HG03159 (cell line): ENCODE data around the gene MPRIP.
"Not testable (repeated sequence)": the region's sequence is repeated elsewhere in the genome, so short reads cannot be mapped to it uniquely, and the experiment has no call there.

ENCODE experiments used
- ATAC-seq: cut with Tn5 transposase; IDR thresholded peaks from one replicate; pipeline ENCODE4 v1.9.1; 2021; ENCODE audit warnings: mild to moderate bottlenecking, moderate library complexity; ENCODE audit not compliant: unreplicated experiment

The MPRIP gene

DNA sequence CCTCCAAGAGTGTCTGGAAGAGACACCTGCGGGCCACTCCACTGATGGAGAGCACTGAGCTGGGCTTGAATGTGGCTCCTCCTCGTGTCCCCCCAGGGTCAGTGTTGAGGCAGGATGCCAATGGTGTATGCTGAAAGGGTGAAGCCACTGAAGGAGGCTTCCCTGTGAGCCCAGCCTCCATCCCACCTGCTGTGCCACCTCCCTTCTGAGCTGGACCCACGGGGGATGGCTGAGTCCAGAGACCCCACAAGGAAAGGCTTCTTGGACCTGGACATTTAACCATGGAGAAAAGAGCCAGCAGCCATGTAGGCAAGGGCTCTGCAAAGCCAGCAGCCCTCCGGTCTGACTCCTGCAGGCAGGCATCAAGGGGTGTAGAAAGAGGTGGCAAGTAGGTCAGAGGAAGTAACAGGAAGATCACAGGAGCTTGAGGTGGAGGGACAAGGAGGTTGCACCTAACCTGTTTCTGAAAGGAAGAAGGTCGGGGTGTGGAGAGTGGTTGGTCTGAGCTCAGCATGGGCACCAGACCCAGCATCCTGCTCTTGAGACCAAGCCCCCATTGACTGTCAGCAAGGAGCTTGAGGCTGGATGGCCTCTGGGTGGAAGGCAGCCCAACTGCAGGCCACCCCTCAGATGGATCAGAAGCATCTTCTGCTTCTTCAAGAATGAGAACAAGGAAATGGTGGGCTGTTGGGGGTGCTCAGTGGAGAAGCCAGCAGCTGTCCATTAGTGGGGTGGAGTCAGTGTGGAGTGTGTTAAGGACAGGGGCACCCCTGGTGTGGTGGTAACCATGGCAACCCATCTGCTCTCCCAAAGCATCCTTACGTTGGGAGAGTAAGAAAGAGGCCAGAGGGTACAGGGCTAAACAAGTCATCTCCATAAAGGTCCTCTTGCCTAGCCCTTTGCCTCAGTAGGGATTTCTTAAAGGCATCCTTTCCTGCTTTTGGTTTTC, 83.2 kb downstream of the MPRIP start:
- ATAC-seq, result no peak

DNA sequence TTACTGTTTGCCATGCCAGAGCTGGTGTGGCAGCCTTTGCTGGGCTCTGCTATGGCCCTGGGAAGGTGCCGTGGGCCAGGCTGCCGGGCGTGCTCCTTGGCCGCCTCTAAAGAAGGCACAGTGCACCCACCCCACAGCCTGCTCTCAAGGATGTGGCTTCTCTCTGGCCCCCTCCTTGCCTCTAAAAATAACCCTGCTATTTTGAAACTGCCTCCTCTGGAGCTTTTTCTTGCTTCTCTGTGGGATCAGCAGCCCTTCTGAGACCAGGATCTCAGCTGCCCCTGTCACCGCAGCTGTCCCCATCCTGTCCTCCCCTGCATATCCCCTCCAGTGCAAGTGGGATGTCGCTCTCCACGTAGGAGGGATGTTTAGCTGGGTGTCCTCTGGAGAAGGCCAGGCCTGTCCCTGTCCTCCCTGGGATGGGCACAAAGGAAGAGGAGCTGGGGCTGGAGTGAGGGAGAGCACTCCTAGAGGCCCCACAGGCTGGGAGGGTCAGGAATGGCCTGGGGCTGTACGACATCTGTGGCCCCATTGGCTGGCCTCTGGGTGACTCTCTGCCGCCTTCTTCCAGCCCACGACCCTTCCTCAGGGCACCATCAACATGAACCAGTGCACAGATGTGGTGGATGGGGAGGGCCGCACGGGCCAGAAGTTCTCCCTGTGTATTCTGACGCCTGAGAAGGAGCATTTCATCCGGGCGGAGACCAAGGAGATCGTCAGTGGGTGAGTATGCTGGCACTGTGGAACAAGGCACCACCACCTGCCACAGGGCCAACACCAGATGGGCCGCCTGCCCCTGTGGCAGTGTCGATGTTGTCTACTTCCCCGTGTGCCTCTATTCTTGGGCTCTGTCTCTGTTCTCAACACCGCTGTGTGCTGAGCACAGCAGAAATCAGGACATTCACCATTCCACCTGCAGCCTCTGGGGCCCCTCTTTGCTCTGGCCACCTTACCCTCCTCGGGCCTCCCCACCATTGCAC, 84.2 kb downstream of the MPRIP start:
- no peak for ATAC-seq

DNA sequence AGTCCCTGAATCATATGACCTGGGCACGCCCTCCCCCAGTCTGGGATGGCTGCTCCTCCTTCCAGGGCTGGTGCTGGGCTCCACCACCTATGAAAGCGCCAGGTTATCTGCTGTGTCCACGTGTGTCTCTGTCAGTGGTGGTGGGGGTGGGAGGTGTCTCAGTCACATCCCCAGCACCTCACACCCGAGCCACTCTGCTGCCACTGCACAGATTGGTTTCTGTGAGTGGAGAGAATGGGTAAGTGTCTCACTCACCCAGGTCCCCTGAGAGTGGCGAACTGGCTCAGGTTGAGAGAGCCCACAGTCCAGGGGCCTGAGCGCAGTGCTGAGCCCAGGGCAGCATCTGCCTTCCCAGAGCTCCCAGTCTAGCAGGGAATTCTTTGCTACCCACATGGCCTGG, 84.9 kb downstream of the MPRIP start:
- ATAC-seq, result no peak

DNA sequence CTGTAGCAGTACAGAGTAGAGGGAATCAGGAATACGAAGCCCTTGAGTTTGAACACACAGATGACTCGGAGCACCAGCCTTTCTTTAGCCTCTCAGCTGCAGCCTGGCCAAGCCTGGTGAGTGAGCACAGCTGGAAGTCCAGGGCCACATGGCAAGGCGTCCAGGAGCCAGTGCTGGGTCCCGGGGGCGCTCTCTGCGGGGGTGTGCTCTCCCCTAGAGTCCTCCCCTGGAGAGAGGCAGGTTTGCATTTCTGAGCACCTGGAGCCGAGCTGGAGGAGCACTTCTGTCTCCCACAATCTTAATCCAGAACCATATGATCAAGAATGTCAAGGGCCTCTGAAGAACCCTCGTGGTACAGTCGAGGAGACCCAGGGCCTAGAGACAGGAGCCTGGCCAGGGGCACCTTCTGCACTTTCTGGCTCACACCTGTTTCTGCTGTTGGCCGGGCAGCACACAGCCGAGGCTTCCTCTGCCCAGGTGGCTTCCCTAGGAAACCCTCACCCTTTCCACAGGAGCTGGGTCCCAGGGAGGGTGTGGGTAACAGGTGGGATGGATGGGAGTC, 85.6 kb downstream of the MPRIP start:
- ATAC-seq, result no peak

DNA sequence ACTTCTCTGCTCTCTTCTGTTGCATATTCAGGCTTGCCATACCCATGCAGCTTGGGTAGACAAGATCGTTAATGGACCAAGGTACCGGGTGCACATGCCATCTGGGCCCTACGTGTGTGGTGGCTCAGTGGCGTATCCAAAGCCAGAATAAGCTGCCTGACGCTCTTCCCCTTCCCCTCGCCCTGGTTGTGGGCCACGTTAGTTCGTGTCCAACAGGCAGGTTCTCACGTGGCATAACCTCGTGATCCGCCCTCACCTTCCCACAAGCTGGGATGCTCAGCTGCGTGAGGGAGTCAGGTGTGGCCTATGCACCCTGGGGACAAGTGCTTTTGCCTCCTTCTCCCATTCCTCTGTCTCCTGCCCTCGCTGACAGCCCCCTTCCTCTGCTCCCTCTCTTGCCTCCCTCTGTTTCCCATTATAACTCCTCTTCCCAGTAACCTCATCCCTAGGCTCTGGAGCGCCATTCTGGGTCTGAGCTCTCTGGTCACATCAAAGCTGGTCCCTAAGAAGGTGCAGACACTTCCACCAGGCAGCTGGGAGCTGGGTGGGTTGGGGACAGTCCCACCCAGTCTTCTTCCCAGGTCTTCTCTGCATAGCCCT, 86.3 kb downstream of the MPRIP start:
- ATAC-seq, result no peak

DNA sequence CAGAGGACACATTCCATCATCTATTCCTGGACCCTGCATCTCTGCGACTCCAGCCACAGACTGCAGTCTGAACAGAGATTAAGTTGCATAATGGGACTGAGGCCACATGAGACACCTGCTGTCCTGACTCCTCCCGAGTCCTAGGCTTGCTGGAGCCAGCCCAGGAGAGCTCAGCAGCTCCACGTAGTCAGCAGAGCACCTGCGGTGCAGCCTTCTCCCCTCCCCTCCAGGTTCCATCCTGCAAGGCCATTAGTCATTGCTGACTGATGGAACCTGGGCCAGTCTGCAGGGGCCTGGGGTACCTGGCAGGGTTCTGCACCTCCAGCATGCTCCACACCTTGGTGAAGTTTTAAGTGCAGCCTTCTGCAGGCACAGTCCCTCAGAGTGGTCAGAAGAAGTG, 87.2 kb downstream of the MPRIP start:
- no peak for ATAC-seq

DNA sequence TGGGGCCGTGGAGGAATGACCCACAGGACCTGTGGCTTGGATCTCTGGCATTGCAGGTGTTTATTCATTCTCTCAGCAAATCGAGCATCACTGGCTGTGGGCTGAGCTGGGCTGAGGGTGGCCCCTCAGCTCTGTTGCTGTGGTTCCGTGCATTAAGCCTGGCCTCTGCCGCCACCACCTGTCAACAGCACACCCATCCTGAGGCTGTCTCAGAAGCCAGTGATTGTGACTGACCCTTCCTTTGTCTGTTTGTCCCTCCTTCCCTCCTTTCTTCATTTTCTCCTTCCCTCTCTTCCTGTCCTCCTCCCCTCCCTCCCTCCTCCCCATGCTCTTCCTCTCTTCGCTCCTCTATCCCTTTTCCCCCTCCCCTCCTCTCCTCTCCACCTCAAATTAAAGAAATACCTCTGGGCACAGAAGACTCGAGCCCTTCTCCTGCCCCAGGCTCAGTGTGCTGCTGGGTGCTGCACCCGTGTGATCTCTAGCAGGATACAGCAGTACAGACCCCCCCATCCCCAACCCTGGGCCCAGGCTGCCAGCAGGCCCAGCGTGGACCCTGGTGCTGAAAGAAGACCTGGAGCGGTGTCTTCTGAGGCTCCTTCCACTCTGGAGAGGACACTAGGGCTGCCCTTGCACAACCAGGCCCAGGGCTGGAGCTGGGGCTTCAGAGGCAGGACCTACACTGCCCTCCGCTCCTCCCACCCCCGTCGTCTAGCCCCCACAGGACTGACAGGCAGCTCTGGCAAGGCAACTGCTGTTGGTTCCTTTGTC, 88.0 kb downstream of the MPRIP start:
- ATAC-seq, result no peak

DNA sequence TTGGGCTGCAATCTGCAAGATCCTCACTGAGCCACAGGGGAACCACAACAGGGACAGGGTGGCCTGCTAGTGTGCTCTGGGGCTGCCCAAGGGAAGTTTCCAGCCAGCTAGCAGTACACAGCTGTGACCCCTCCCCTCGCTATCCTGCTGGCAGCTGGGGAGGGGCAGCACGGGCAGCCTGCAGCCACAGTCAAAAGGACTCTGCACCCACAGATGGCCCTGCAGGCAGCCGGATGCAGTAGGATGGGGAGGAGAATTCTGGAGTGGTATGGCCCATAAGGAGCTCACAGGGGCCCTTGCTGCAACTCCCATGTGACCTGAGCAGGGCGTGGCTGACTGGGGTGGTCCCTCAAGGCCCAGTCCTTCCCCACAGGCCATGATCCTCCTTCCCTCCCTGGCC, 89.6 kb downstream of the MPRIP start:
- ATAC-seq, result no peak

DNA sequence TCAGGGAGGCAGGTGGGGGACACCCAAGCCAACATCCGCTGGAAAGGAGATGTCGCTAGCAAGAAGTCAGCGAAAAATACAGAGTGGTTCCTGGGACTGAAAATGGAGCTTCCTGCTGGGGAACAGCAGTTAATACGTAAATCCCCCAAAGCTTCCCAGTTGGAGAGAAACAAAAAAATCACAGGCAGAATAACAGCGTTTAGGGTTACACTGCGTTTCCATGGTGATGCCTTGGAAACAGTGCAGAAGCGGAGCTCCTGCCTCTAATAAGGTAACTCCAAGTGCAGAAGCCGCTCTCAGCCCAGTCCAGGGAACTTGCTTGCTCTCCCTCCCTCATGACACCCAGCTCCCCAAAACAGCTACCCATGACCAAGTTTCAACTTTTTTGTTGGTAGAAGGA, 90.5 kb downstream of the MPRIP start:
- no peak for ATAC-seq

DNA sequence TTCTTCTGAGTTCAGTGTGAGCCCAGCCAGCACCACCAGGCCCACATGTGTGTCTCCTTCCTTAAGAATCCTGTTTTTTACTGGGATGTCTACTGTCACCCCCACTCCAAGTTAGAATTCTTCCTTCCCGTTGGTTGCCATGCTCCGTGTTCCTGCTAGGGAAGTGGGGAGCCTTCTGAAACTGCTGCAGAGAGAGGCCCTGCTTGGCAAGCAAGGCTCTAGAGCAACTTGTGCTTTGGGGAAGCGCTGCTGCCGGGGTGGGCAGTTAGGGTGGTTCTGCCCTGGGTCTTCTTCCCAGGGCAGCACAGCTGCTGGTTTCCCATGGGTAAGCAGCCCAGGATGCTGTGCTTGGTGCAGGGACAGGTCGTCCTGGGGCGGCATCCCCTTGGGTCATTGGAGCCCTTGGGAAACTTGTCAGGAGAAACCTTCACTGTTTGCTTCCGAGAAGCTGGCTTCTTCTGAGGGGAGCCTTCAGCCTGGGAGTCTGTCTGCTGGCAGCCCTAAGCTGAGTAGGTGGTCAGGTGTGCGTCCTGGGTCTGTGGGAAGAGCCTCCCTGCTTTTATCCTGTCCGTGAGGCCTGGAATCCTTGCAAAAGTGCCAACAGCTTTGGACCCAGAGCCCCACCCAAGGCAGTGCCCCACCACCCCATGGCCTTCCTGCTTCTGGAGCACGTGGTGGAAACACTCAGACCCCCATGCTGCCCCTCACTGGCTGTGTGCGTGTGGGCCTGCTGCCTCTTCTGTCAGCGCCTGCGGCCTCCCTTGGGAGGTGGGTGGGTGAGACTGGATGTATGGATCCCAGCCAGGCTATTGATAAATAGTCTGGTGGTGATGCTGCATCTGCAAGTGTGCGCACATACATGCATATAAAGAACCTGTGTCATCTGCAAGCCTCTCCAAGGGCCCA, 92.0 kb downstream of the MPRIP start:
- no peak for ATAC-seq

DNA sequence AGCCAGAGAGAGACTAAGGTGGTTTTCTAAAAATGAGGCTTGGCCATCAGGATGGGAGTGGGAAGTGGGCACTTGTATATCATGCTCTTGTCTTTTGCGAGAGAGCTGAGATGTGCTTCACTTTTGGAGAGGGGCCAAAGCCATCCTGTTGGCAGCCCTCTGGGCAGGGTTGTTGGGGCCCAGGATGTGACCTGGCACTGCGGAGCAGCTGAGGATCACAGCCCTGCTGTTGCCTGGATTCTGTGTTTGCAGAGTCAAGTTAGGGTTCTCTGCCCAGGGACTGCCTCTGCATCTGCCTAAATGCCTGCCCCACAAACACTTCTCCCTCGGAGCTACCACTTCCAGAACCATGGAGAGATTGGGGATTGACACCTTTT, 92.7 kb downstream of the MPRIP start:
- no peak for ATAC-seq

DNA sequence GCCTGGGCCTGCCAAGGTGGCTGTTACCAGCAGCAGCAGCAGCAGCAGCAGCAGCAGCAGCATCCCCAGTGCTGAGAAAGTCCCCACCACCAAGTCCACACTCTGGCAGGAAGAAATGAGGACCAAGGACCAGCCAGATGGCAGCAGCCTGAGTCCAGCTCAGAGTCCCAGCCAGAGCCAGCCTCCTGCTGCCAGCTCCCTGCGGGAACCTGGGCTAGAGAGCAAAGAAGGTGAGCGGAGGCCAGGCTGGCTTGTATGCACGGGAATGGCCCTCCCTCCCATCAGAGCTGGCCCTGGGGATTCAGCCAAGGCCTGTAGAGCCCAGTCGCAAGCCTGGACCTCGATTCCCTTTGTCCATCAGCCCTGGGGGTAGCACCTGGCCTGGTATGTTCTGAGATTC, 94.0 kb downstream of the MPRIP start:
- not testable (repeated sequence) for ATAC-seq

DNA sequence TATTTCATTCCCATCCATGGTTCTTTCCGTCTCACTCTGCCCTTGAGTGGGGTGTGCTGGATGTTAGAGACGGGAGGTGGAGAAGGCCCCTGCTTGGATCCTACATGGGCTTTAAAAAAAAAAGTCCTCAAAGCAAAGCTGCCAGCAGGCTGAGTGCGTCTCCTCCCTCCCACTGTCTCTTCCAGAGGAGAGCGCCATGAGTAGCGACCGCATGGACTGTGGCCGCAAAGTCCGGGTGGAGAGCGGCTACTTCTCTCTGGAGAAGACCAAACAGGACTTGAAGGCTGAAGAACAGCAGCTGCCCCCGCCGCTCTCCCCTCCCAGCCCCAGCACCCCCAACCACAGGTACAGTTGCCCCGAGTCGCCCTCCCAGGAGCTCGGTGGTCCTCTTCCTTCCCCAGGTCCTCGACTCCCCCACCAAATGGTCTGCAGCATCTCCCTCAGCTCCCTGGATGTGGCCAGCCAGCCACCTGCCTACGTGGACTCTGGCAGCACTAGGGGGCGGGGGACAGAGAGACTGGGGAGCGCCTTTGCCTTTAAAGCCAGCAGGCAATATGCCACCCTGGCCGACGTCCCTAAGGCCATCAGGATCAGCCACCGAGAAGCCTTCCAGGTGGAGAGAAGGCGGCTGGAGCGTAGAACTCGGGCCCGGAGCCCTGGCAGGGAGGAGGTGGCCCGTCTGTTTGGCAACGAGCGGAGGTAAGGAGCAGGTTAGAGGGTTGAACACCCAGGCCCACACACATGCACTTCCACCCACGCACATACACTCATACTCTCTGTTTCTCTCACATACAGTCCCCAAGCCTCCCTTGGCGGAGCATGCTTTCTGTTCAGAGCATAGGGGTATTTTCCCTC, 95.7 kb downstream of the MPRIP start:
- no peak for ATAC-seq

DNA sequence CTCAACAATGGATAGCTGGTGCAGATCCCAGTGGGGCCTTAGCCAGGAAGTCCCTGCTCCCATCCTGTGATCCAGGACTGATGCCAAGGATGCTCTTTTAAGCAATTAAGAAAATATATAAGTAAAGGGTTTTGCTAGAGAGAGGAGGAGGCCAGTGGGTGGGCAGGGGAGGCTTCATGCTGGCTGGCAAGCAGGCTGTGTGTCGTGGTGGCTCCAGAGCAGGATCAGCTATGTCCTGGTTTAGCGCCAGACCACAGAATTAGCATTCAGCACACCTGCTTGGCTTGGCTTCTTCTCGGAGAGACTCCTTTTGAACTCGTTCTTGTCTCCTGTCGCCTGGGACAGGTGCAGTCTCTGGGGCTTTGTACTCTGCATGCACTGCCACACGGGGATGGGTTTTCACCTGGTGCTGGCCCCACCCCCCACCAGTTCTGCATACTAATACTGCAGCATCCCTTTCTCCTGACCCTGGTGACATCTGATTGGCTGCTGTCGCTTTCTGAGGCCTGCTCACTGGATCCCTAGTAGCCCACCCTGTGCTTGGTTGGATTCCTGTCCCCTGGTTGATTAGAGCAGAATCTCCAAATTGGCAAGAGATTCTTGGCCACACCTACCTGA, 97.8 kb downstream of the MPRIP start:
- ATAC-seq, result no peak

DNA sequence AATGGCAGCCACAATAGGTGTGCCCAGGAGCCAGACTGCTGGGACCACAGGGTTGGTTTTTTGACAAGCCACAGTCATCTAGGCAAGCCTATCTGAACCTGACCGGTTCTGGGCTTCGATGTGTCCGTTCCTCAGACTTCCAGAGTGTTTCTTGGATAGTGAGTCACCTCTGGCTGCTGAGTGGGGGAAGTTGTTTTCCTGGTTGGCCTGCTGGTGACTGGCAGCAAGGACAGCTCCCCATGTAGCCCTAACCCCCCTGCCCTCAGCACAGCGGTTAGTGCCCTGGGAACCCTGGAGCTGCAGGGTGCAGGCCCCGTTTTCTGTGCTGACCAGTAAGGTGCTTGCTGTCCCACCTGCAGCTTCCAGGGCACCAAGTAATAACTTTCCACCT, 98.3 kb downstream of the MPRIP start:
- ATAC-seq, result no peak

DNA sequence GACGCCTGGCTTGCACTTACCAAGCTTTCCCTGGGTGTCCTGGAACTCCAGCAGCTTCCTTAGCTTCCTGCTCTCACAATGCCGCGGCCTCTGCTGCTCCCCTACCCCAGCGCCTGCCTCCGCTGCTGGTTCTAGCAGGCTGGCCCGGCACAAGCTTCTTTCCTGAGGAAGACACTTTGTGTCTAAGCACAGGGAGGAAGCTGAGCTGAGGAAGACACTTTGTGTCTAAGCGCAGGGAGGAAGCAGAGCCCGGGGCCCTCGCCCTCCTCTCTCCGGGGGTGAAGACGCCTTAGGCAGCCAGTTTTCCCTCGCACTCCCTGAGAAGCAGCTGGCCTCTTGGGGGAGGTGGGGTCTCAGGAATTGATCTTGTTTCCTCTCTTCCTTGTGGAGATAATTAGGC, 99.0 kb downstream of the MPRIP start:
- no peak for ATAC-seq

DNA sequence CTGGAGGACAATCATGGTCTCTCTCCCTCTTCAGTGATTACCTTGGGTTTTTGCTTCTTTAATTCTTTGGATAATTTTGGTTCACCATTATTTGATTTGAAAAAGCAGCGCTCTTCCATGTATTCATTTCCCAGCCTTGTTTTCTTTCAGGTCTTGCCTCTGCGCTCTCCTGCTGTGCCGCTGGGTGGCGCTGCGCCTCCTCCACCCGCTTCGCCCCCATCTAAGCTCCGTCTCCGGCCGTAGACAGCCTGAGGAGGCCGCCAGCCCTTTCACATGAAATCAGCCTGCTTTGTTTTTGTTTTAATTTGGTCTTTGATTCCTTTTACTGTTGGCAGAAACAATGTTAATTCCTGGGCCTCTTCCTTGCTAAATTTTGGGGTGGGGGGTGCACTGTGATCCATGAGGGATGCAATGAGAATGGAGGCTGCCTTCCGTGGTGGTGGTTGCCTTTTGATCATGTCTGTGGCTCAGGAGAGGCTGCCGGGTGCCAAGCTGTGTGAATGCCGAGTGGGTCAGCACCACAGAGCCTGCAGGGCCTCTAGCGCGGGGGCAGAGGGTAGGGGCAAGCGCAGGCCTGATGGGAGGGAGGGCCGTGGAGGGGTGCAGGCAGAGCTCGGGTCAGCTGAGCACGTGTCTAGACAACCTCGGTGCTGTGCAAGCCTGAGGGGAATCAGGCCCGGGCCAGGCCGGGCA, 99.7 kb downstream of the MPRIP start:
- ATAC-seq, result no peak
